Stimulated activated CD8-positive, alpha-beta memory T cell treated with anti-CD3 and anti-CD28 coated beads, Interleukin-4, amount 100 ng/mL, for 48 hours (primary cell): ENCODE results near the gene TTF2.

ENCODE experiments used
- DNase-seq: peaks from one replicate; pipeline ENCODE4 v3.0.0-alpha.2; 2020

Gene TTF2

DNA sequence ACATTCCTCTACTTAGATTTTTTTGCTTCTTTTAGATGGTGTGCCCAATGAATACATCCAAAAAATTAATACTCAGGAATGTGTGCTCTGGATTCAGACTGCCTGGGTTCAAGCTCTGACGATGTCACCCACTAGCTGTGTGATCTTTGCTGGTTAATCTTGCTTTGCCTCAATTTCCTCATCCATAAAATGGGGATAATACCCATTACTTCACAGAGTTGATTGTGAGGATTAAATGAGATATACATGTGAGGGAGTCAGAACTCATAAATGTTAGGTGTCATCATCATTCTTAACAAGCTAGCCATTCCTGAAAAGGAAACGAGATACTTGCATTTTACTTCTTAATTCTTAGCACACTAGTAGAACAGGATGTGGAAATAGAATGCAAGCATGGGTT, 12.9 kb upstream of the TTF2 start:
- DNase-seq: no peak

DNA sequence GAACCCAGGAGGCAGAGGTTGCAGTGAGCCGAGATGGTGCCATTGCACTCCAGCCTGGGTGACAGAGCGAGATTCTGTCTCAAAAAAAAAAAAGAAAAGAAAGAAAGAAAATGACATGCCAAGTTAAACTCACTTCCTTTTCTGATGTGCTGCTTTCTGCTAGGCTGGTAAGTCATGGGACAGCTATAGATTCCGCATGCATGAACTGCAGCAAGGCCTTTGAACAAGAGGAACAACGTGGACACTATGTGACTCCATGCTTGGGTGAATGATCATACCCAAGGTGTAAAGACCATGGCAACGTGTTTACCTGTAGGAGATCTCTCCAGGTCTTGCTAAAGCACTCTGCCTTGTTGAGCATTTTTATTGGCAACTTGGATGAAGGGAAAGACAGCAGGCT, 10.3 kb upstream of the TTF2 start:
- DNase-seq: no peak

DNA sequence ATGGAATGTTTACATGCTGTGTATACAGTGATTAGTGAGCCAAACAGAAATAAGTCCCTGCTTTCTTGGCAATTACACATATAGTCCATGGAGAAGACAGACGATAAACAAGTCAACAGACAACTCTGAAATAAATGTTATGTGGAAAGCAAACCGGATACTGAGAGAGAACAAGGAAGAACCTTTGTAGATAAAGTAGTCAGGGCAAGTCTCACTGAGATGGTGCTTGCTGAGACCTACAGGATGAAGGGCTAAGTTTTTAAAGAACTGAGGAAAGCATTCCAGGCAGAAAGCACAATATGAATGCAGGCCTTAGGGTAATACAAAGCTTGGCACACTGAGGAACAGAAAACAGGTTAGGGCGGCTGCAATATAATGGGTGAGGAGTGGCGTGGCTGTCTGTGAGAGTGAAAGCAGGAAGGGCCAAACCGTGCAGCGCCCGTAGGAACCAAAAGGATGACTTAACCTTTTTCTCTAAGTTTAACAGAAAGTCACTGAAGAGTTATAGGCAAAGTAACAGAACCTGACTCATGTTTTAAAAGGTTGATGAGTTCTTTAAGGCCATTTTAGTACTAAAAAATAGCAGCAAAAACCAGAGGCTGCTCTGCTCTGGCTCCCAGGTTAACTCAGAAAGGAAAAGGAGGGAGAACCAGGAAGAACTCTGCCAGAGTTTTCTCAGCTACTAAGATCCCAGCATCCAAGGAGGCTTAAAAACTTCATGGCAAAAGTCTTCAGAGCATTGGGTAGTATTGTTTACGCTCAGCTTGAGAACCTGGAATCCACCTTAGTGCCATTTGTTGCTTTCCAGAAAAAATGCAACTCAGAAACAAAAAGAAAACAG, 8.7 kb upstream of the TTF2 start:
- DNase-seq: no peak

DNA sequence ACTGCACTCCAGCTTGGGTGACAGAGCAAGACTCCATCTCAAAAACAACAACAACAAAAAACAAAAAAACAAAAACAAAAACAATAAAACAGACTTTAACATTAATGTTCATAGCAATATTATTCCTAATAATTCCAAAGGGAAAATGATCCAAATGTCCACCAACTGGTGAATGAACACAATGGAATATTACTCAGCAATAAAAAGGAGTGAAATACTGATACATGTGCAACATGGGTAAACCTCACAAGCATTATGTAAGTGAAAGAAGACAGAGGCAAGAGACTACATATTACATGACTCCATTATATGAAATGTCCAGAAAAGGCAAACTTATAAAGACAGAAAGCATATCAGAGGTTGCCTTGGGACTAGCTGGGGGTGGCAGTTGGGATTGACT, 6.1 kb upstream of the TTF2 start:
- no peak for DNase-seq

DNA sequence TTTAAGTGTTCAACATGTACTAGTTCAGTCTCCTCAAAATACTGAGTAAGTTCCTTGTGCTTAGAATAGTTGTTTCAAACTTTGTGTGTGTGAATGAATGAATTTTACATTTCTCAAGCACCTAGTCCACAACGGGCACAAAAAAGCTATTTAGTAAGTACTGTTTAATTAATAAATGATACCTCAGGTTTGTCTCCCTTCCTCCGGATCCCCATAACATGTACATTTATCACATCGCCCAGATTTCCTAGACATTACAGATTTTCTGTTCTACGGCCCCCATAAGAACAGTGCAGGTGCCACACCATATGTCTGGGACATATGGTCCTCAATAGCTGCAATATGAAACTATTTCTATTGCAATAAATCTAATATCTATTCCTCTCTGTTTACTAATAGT, 1.3 kb upstream of the TTF2 start:
- DNase-seq: no peak

DNA sequence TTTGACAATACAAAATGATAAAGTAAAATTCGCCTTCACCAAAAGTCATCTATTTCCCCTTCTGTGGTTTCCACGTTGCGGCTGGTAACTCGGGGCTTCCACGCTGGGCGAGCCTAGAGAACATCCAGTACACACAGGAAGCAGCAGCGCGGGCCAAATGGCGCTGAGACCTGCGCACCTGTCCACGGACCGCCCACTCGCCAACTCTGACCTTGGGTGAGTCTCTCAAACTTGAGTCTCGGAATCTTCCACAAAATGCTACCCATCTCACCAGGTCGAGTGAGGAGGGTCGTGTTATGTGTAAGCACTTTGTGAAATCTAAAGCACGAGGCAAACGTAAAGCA, 820 bp upstream of the TTF2 start:
- peak; percentile 81 for DNase-seq

DNA sequence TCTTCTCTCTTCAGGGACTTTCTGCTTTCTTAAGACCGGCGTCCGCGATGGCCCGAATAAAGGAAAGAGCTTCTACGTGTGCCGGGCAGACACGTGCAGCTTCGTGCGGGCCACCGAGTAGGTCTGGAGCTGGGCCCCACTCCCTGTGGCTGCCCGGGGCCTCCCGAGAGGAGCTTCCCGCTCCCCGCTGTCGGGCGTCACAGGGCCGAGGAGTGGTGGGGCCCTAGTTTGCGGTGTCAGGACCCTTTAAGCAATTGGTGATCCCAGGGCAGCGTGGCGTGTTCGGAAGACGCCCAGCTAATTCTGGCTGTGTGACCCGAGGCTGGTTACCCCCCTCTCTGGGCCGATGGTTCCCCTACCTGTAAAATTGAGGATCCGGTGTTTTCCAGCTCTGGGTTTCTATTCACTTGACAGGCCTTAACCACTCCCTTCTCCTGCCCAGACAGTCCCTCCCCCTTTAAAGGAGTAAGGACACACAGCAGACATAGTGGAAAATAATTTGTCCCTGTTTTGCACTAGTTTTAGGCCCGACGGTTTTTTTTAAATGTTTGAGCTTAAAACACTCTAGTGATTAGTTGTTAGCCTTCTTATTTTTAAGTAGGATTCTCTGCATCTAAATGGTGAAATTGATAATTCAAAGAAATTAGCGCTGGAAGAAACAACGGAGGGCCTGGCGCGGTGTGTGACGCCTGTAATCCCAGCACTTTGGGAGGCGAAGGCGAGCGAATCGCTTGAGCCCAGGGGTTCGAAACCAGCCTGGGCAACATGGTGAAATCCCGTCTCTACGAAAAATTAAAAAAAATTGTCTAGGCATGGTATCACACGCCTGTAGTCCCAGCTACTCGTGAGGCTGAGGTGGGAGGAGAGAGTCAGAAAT, 553 bp downstream of the TTF2 start:
- no peak for DNase-seq

DNA sequence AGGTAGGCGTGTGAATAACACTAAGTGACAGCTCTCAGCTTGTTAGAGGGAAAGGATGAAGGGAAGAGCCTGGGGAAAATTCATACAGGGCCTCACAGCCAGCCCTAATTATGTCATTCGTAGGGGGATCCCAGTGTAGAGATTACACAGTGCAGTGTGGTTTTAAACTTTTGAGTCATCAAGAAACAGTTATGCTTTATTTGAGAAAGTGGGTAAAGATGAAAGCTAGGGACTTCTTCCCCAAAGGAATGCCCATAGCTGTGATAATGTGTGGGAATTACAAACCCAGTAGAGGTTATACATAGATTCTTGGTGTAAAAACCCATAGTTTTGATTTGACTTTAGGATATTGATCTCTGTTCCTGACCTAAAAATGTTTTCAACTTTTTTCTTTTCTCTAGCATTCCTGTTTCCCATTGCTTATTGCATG, 1.9 kb downstream of the TTF2 start:
- DNase-seq: no peak

DNA sequence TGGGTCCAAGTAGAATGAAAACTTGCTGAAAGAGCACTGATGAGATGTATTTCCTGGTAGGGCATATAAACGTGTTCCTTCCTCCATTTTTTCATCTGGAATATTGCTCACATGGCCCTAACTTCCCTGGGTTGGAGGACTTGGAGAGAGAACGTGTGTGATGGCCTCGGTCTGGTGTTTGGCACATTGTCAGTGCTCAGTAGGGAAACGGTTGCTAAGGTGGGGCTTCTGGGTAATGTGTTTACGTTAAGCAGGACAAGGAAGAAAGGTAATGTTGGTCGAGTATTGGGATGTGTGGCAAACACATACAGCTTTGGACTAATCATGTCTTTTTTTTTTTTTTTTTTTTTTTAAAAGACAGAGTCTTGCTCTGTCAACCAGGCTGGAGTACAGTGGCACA, 6.2 kb downstream of the TTF2 start:
- DNase-seq: no peak

DNA sequence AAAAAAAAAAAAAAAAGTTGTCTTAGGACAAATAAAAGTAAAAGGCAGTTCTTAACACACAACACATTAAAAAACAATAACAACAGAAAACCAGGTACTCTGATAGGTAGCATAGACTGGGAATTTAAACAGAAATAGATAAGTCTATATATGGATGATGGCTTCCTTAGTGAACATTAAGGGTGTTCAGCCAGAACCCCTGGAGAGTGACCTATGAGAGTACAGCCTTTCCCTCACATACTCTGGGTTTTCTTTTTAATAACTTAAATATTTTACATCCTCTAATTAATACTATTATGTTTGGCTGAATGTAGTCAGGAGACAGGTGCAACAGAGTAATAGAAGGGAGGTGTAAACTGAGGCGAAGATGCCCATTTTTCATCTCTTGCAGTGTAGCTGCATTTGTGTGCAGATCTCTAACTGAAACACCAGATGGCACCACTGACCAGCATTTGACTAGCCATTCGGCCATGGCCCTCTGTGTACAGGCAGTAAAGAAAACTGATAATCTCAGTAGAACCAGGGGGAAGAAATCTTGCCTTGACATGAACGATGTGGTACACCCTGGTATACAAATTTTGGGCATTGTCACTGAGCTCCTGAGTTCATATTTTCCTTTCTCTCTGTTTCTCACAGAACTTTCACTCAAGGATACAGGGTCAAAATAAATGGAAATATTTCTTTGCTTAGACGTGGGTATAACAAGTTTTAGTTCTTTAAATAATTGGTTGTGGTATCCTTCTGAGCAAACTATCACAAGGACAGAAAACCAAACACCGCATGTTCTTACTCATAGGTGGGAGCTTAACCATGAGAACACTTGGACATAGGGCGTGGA, 7.6 kb downstream of the TTF2 start:
- no peak for DNase-seq

DNA sequence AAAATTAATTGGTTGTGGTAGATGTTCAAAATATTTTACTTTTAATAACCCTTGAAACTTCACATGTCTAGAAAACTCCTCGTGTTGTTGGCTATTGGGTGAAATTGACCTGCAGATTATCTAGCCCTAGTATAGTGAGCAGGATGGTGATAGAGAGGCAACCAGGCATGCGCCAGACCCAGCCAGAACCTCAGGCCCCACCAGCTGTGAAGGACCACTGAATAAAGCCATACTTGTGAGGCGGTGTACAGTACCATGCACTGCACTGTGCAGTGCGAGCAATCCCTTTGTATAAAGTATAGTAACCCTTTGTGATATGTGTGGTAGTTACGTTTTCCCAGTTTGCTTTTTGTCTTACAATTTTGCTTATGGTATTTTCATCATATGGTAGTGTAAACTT, 8.5 kb downstream of the TTF2 start:
- DNase-seq: no peak

DNA sequence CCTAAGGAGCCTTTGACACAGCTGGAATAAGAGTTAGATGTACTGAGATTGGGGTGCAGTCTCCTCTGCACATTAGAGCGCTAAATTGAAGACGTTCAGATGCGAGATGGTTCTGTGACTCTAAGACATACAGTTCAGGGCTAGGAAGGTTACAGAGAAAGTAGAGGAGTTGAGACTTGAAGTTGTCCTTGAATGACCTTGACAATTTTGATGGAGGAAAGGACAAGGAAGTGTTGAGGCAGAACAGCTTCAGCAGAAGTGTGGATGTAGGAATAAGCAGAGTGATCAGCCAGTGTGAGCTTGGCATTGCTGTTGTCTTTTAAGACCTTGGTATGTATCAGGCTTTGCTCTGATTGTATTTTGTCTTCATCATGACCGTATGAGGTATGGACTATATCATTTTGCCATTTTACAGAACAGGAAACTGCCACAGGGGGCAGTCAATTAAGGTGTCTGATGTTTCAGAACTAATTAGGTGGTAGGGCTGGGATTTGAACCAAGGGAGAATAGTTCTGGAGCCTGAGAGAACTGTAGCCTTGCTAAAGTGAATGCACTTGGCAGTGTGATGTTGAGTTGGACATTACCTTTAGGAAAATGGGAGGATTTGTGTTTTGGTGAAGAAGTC, 9.2 kb downstream of the TTF2 start:
- no peak for DNase-seq

DNA sequence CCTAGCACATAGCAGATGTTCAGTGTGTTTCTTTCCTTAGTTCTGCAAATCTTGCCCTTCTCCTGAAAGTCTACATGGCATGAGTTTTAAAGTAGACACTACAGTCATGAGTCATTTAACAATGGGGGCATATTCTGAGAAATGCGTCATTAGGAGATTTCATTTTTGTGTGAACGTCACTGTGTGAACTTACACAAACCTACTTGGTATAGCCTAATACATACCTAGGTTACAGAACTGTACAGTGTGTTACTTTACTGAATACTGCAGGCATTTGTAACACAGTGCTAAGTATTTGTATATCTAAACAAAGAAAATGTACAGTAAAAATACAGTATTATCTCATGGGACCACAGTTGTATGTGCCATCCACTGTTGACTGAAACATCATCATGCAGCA, 10.0 kb downstream of the TTF2 start:
- no peak for DNase-seq

DNA sequence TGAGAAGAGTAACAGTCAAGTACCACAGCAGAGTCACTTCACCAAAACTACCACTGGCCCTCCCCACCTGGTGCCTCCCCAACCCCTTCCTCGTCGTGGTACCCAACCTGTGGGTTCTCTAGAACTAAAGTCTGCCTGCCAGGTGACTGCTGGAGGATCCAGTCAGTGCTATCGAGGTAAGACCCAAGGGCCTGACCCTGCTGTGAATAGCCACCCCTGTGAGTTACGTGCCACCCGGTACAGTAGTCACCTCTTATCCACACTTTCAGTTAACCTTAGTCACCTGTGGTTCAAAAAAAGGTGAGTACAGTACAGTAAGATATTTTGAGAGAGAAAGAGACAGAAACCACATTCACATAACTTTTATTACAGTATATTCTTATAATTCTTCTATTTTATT, 16.5 kb downstream of the TTF2 start:
- DNase-seq: no peak

DNA sequence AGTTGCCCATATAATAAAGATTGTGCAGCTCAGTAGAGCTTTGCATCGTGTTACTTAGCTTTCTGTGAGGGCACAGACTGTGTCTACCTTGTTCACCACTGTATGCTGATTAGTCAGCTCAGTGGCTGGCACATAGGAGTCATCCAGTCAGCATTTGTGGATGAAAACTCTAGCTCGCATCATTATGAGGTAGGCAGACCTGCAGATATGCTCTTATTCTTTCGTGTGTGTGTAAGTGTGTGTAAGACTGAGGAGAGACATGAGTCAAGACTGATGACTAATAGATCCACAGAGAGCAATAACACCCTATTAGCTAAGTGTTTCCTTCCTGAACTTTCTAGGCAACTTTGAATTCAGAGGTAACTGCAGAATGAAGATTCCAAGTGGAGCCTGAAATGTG, 17.1 kb downstream of the TTF2 start:
- peak; percentile 66 for DNase-seq

DNA sequence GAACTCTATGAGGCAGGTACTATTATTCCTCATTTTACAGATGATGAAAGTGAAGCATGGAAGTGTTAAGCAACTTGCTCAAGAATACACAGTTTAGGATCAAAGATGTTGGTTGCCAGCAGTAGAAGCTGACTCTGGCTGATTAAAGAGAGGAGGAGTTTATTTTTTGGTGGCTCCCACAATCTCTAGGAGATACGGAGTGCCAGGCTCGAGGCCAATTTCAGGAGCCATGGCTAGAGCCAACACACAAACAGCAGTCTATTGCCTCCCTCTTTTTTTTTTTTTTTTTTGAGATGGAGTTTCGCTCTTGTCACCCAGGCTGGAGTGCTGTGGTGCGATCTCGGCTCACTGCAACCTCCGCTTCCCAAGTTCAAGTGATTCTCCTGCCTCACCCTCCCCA, 19.6 kb downstream of the TTF2 start:
- no peak for DNase-seq

DNA sequence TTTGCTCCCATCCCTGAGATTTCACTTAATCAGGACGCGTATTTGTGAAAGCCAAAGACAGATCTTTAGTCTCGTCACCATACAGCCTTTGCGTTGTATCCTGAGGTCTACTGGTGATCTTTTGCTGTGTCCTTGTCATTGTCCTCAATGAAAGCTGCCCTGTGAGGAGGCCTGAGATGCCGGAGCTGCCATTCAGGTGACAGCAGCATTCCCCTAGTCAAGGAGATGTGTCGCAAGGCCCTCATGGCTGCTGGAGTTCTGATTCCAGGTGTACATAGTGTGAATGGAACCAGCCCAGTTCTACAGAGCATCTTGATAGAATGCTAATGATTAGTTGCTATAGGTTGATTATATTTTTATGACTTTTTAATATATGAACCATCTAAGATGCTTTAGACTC, 24.1 kb downstream of the TTF2 start:
- no peak for DNase-seq

DNA sequence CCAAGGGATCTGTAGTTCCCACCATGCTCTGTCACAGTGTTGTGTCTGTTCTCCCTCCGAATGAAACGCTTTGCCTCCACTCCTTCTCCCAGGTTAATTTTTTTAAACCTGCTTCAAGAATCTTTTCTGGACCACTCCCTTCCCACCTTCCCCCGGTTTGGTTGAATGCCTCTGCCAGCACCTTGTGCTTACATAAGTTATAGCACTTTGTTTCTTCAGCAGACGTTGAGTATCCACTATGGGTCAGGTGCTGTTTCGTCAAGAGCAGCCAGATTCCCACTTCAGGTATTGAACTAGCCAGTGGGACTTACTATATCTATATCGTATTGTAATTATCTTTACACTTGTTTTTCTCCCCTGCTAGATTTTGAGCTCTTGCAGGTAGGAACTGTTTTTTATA, 27.6 kb downstream of the TTF2 start:
- DNase-seq: no peak

DNA sequence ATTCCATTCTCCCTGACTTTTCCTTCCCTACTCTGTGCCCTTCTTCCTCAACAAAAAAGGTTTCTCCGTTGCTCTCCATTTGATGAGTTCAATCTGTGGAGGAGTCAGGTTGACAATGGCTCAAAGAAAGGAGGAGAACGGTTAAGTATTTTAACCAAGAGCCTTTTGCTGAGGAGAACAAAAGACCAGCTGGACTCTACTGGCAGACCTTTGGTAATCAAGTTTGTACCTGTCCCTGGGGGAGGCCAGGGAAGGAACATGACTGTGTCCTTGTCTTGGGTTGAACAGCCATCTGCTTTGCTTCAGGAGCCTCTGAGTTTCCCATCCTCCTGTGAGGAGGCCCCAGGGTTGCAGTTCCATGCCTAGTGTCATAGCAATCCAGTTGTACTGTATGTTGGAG, 29.9 kb downstream of the TTF2 start:
- DNase-seq: no peak

DNA sequence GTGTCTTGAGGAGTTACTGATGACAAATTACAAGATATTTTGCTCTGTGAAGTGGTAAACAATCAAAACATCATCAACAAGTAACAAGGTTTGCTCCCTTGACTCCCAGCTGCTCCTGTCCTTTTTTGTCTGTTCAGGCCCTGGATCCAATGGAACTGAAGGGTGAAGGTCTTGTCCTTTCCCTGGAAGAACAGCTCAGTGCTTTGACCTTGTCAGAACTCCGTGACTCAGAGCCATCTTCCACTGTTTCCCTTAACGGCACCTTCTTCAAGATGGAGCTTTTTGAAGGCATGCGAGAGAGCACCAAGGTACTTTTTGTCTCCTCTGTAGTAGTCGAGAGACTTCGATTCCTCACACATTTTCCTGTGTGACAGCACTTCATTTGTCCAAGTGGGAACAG, 32.5 kb downstream of the TTF2 start:
- no peak for DNase-seq

DNA sequence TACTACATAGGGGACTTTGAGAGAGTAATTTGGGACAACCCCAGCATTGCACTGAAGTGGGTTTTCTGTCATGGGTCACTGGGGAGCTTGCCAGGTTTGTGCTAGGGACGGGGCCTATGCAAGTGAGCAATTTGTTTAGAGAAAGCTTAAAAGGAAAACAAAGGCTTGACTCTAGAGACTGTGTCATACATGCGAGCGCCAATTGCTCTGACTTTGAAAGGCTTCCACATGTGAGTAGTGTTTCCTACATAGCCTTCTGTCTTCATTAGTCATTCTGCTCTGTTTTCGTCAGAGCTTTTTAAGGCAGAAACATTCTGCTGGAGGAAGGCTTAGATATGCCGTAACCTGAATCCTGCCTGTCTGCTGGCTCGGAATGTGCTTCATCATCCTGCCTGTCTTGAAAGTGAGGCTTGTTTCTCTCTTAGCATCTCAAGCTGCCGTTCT, 33.0 kb downstream of the TTF2 start:
- no peak for DNase-seq

DNA sequence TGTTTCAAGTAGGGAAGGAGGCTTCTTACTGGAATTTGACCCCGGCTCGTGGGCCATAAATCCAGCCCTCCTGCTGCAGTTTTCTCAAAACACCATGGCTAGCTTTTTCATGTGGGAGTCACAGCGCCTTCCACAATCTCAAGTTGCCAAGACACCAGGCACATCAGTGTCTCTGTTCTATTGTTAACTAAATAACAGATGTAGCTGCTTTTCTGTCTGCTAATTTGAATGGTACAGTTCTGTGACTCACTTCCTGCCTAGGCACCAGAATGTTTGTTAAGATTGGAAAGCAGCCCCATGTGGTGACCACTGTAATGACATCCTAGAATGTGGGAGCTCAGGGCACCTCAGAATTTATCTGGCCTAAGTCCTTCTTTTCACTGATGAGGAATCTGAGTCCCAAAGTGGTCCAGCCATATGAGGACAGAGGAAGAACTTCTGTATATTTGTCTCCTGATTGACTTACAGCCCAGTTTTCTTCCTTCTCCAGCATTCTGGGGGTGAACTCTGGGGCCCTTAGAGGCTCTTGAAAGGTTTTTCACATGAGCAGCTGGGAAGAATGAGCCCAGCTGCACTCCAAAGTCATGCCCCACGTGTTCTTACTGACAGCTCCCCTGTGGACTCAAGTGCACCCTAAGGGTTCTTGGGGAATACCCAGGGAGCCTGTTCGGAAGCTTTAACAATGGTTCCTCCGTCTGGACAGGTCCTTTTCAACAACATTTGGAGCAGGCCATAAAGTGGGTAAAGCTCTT, 33.9 kb downstream of the TTF2 start:
- peak; percentile 35 for DNase-seq
